ENCODE data around the gene PKP4. TPM values are rescaled to one million over a fixed set of nuclear protein-coding genes. Genes with fewer than 3 reads are reported as not detected.

Gene PKP4
- total and polyA plus RNA-seq, 9 of the 15 experiments (the other 6 are each of a cell fraction or from before 2014, with no cell fraction given), result 24.6 to 99.1 (median 74.0) TPM

GRCh38 chr2:158505448-158505934 lies 48.7 kb downstream of the PKP4 start (continued):
- no peak for TF ChIP-seq ZNF668 (CRISPR knock-in tag; IDR thresholded peaks at IDR 0.05)
- no peak for TF ChIP-seq KLF13 (tag; IDR thresholded peaks at IDR 0.05; ENCODE audit: borderline replicate concordance, low read depth)
- no peak for TF ChIP-seq ZNF23 (CRISPR knock-in tag; IDR thresholded peaks at IDR 0.05)
- TF ChIP-seq ZNF232 (CRISPR knock-in tag; IDR thresholded peaks at IDR 0.05), result no peak
- no peak for TF ChIP-seq MAZ (CRISPR knock-in tag; conservative IDR thresholded peaks at IDR 0.05 in 1 of 2, IDR thresholded peaks at IDR 0.05 in 1 of 2)
- peak; percentile 91 for TF ChIP-seq BACH1 (tag; IDR thresholded peaks at IDR 0.05)
- TF ChIP-seq DPF2 (IDR thresholded peaks at IDR 0.05), result peak; percentile 96
- TF ChIP-seq HDAC2 (IDR thresholded peaks at IDR 0.05), result peak; percentile 44; the same call in 1 of the 2 replicates
- TF ChIP-seq MLLT1 (IDR thresholded peaks at IDR 0.05), result peak; percentile 62 to 73; a peak in 2 of 4 replicates
- peak; percentile 36 for TF ChIP-seq RBBP5 (IDR thresholded peaks at IDR 0.05; ENCODE audit: borderline replicate concordance, insufficient read depth, low read length, poor library complexity, severe bottlenecking)

GRCh38 chr2:158507141-158507540 lies 50.4 kb downstream of the PKP4 start:
- intact Hi-C loops (cut with micrococcal nuclease), result no loop called here
- ATAC-seq (no peak), FAIRE-seq (no peak), DNase-seq (ENCODE audit: extremely low read depth in 1 of 4, low spot score in 3 of 4) (no peak)
- Histone ChIP-seq H4K20me1 (replicated peaks; ENCODE audit: control insufficient read depth, insufficient read depth, low read length) (peaks cover 12% of the 10 kb centered on the region), H2AFZ (ENCODE audit: low read depth, low read length) (no peak overlapping the region), H3K9me3 (replicated peaks; ENCODE audit: control insufficient read depth, insufficient read depth, low read depth, low read length) (no peaks in the 10 kb centered on the region), H3K27me3 (ENCODE audit: control insufficient read depth in 2 of 2, insufficient read depth in 2 of 2, low read length in 2 of 2) (no peaks in the 10 kb centered on the region), H3K9me1 (ENCODE audit: control insufficient read depth, insufficient read depth, low read length) (peaks cover 7% of the 10 kb centered on the region), H3K79me2 (ENCODE audit: control insufficient read depth, insufficient read depth, low read length) (peaks cover 91% of the 10 kb centered on the region), H3K4me2 (ENCODE audit: insufficient read depth, low read length) (no peak overlapping the region), H3K9ac (ENCODE audit: insufficient read depth in 1 of 2, low read depth in 2 of 2, low read length in 2 of 2) (no peak overlapping the region), H3K4me3 (no peak overlapping the region), H3K36me3 (ENCODE audit: control insufficient read depth, insufficient read depth, low read length) (peaks cover 7% of the 10 kb centered on the region; the same call in 1 of the 3 replicates), H3K4me1 (replicated peaks in 1 of 2; ENCODE audit: control insufficient read depth in 2 of 2, insufficient read depth in 2 of 2, low read length in 2 of 2) (peaks cover 10 to 37% of the 10 kb centered on the region in 2 experiments), H3K27ac (ENCODE audit: extremely low read depth, low read depth, low read length) (no peak overlapping the region)
- no TSS peak for BruUV-seq (replicated peaks)
- in situ Hi-C loops (cut with MboI), result no loop called here
- ChIA-PET CTCF (ENCODE audit: low intra/inter-chr PET ratio) (no interaction called here), POLR2A (no interaction called here)
- 69% methylated on average over 4 of the region's 4 CpGs for WGBS (ENCODE audit: insufficient coverage, low coverage, missing lambda C conversion rate)
- no peak for TF ChIP-seq SRSF3 (IDR thresholded peaks at IDR 0.05; ENCODE audit: insufficient read depth, low read length)
- no peak for TF ChIP-seq SAFB2 (IDR thresholded peaks at IDR 0.05; ENCODE audit: borderline replicate concordance, low read depth, low read length, severe bottlenecking)
- TF ChIP-seq CREM (IDR thresholded peaks at IDR 0.05; ENCODE audit: low read depth), result no peak
- no peak for TF ChIP-seq PREB (CRISPR knock-in tag; IDR thresholded peaks at IDR 0.05)
- no peak for TF ChIP-seq MEF2D (tag; conservative IDR thresholded peaks at IDR 0.05; ENCODE audit: low read depth)
- TF ChIP-seq SAP30 (IDR thresholded peaks at IDR 0.05; ENCODE audit: borderline replicate concordance, insufficient read depth, low read depth, low read length, poor library complexity, severe bottlenecking), result no peak
- no peak for TF ChIP-seq GABPB1 (CRISPR knock-in tag; IDR thresholded peaks at IDR 0.05)
- TF ChIP-seq HINFP (tag; conservative IDR thresholded peaks at IDR 0.05; ENCODE audit: low read depth), result no peak
